Umbilical cord (tissue), 2 donors: ENCODE results near the gene ACSS2. TPM values are rescaled to one million over a fixed set of nuclear protein-coding genes. Genes with fewer than 3 reads are reported as not detected.
A peak's percentile ranks its signal among the peaks of the same experiment; 100 is the strongest.

Experiments used
- DNase-seq: peaks from one replicate; pipeline ENCODE4 v3.0.0-alpha.2; 2015; ENCODE audit warnings: low spot score
- total RNA-seq: library from RNA; depleted of rRNA; stranded (reverse); fragments of >200 nt; gene quantifications from one replicate; pipeline ENCODE4 v1.2.3, GENCODE V29; 2014; ENCODE audit warnings: low replicate concordance; ENCODE audit not compliant: insufficient read depth

Gene ACSS2, protein sequence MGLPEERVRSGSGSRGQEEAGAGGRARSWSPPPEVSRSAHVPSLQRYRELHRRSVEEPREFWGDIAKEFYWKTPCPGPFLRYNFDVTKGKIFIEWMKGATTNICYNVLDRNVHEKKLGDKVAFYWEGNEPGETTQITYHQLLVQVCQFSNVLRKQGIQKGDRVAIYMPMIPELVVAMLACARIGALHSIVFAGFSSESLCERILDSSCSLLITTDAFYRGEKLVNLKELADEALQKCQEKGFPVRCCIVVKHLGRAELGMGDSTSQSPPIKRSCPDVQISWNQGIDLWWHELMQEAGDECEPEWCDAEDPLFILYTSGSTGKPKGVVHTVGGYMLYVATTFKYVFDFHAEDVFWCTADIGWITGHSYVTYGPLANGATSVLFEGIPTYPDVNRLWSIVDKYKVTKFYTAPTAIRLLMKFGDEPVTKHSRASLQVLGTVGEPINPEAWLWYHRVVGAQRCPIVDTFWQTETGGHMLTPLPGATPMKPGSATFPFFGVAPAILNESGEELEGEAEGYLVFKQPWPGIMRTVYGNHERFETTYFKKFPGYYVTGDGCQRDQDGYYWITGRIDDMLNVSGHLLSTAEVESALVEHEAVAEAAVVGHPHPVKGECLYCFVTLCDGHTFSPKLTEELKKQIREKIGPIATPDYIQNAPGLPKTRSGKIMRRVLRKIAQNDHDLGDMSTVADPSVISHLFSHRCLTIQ
- 49.1 TPM for total RNA-seq

DNA sequence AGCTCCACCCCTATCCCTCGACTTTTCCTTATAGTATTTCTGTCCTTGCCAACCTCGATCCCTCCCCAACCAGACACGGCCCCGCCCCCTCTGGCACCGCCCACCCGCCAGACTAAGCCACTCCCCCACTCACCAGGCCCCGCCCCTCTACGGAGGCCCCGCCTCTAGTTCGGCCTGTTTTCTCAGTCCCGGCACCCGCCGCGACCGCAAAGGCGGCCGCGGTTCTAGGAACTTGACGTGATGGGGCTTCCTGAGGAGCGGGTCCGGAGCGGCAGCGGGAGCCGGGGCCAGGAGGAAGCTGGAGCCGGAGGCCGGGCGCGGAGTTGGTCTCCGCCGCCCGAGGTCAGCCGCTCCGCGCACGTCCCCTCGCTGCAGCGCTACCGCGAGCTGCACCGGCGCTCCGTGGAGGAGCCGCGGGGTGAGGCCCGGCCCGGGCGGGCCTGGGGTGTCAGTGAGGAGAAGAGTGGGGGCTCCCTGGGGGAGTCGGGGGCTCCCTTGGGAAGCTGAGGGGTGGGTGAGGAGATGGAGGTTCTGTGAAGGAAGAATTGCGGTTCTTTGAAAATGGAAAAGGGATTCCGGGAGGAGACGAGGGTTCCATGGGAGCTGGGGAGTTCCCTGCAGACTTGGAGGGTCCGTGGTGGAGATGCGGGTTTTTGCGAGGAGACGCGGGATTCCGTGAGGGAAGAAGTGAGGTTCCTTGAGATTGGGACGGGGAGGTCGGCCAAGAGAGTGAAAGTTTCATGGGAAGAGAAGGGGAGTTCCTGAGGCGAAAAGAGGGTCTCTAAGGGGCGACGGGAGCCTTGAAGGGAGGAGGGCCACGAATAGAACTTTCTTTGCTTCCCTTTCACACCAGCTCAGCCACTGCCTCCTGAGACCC lies at the start of gene ACSS2:
Gene ACSS2, plus strand, starts transcription at position 207 of the 877 bp plus-strand sequence. Its CDS starts 34 bp downstream, at position 241.
- DNase-seq, result no peak

DNA sequence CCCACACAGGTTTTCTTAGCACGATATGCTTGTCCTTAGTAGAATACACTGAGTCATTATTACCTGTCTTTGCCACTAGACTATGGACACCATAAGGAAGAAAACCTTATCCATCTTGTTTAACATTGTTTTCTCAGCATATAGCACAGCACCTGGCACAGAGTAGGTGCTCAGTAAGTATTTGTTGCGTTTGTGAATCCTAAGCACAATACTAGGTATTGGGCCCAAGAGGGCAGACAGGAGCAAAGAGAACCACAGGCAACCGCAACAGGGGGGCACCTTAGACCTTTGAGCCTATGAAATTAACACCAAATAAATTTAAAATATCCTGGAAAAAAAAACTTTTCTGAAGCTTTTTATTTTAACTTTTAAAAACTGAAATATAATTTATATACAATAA lies 47.2 kb upstream of the ACSS2 start:
- DNase-seq, result no peak

DNA sequence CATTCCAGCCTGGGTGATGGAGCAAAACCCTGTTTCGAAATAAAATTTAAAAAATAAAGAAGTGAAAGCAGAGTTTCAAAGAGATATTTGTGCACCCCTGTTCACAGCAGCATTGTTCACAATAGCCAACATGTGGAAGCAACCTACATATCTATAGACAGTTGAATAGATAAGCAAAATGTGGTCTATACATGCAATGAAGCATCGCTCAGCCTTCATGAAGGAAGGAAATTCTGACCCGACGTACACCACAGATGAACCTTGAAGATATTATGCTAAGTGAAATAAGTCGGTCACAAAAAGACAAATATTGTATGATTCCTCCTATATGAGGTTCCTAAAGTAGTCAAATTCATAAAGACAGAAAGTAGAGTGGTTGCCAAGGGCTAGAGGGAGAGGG lies 44.5 kb upstream of the ACSS2 start:
- DNase-seq, result no peak

DNA sequence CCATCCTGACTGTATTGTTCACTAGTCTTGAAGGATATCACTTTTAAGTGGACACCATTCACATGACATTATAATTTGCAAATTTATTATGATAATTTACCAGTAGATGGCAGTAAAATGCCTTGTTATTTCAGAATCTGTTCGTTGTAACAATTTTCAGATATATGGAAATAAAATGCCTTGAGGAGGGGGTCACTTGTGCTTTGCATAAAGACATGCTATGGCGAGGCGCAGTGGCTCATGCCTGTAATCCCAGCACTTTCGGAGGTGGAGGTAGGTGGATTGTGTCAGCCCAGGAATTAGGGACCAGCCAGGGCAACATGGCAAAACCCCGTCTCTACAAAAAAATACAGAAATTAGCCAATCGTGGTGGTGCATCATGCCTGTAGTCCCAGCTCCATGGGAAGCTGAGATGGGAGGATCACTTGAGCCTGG lies 41.9 kb upstream of the ACSS2 start:
- DNase-seq, result peak; percentile 29

DNA sequence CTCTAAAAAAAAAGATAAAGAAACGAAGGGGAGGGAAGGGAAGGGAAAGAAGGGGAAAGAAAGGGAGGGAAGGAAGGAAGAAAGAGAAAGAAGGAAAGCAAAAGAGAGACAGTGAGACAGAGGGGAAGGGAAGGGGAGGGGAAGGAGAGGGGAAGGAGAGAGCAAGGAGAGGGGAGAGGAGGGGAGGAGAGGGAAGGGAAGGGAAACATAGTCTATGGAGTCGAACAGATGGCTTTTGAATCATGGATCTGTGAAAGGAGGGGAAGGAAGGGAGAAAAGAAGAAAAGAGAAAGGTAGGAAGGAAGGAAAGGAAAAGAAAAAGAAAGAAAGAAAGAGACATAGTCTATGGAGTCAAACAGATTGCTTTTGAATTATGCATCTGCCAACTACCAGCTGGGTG lies 34.3 kb upstream of the ACSS2 start:
- no peak for DNase-seq

DNA sequence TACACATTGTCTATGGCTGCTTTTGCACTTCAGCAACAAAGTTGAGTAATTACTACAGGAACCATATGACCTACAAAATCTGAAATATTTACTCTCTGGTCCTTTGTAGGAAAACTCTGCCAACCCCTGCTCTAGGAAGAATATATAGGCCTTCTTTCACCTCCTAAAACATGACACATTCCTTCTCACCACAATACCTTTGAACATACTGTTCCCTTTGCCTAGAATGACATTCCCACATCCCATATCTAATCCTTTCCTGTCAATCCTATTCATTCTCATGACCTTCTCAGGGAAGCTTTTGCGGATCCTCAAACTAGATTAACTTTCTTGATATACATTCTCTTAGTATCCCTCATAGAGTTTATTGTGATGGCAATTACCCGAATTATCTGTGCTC lies 33.0 kb upstream of the ACSS2 start:
- DNase-seq, result no peak

DNA sequence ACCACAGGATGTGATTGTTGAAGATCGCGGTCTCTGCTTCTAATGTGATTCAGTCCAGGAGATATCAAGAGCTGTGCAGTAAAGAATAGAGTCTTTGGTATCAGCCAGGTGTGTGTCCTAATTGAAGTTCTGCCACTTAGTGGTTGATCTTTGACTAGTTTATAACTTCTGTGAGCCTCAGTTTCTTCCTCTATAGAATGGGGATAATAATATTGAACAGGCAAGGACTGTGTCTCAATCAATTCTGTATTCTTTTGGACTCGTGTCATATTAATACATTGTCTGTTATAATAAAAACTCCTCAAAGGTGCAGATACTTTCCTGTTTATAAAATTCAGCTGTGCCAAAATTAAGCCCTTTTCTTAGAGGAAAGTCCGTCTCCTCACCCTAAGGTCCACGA lies 27.8 kb upstream of the ACSS2 start:
- DNase-seq, result no peak

DNA sequence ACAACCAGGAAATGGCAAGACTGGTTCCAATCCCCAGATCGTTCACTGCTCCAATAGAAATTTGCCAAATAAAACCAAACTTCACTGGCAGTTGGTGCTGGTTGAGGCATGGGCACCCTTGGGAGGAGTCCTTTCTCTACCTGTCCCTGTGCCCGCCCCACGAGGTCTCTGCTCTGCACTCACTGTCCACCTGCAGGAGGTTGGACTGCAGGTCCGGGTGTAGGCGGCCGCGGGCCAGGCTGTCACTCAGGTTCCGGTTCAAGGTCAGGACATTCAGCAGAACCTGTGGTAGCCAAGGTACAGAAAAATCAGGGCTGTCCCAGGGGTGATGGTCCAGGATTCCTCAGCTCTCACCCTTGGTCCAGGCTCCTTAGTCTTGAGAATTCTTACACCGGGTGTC lies 26.6 kb upstream of the ACSS2 start:
- no peak for DNase-seq

DNA sequence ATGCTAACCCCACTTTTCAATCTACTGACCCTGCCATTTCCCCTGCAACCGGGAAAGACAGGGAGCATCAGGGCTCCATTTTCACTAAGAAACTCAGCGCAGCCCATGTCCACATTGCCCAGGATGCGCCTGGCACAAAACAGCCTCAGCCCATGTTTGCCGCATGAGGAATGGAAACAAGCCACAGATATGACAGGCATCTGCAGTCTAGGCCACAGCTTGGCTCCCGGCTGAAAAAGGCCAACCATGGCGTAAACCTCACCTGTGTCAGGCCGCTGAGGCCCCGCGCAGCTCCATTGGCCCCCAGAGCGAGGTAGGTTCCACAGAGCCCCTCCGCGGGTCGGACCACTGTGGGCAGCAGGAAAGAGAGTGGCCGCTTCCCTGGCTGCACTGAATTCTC lies 25.4 kb upstream of the ACSS2 start:
- DNase-seq, result no peak

DNA sequence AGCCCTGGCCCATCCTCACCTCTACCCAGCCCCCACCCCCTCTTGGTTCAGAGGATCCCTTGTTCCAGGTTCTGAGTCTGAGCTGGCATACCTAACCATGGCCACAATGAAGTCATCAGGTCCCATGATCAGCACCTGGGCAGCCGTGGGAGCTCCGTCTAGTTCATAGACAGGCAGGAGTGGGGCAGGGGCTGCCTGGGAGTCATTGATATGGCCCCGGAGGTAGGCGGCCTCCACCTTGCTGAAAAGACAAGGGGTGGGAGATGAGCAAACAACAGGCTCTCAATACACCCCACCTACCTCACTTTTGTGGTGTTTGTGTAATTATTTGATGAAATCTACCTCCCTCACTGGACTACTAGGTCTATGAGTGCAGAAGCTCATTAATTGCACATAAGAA lies 24.1 kb upstream of the ACSS2 start:
- no peak for DNase-seq

DNA sequence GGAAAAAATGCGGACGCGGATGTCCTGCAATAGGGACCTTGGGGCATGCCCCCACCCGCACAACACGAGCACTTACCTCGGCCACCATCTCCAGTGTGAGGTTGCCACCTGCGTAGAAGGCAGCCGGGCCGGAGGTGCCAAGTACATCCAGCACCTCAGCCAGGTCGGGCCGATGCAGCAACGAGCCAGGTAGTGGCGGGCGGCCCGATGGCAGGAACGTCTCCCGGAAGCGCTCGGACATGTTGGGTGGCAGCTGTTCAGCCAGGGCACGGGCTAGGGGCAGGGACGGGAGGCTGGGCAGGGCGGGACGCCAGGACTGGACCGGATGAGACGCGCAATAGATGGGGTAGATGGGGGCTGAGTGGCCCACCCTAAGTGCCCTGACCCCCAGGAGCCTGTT lies 17.0 kb upstream of the ACSS2 start:
- no peak for DNase-seq

DNA sequence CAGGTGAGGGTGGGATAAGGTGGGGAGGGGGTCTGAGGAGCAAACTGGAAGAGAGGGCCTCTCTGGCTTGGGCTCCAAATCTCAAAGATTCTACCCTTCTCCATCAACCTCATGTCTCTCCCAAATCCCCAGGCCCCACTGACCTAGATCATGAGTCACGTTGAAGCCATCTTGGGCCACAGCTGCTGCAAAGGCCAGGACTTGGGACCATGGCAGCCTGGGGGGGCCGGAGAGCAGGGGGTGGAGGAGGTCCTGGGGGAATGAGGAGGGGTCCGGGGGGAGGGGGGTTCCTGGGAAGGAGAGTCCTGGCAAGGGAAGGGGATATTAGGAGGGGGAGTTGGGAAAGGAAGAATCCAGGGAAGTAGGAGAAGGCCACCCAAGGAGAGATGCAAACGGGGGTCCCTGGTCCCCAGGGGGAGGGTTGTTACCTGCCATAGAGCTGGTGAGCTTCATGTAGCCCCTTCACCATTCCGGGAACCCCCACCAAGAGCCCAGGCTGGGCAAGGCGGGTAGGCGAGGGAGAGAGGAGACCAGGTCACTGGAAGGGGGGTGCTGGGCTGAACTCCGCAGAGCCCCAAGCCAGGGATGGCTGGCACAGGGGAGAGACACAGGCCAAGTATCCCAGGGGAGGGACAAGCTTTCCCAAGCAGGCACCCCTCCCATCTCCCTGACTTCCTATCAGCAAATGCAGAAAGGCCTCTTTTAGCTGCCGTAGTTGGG lies 16.4 kb upstream of the ACSS2 start:
- no peak for DNase-seq

DNA sequence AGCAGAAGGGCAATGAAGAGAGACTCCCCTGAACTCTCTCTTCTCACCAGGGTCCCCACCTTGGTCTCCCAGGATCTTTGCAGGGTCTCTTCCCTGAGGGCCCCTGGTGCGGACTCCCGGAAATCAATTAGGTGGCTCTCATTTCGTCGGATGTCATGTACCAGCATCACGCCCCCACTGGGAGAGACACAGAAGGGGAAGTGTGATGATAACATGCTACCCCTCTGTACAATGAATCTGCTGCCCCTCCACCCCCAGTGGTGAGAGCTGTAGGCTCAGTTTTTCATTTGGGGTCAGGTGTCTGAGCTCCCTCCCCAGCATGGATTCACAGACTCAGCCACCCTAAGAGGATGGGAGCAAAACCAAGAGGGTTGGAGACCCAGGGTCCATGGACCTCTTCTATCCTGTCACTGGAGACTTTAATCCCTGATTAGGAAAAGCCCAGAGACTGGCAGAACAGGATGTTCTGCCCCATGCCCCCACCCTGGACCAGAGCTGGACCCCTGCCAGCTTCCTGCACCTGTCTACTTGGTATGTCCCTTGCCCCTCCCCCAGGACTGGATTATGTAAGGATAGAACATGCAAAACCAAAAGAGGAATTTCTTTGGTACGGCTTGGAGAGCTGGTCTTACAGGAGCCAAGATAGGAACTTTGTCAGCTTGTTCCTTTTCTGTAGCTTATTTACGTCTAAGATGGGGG lies 14.9 kb upstream of the ACSS2 start:
- DNase-seq, result peak; percentile 4

DNA sequence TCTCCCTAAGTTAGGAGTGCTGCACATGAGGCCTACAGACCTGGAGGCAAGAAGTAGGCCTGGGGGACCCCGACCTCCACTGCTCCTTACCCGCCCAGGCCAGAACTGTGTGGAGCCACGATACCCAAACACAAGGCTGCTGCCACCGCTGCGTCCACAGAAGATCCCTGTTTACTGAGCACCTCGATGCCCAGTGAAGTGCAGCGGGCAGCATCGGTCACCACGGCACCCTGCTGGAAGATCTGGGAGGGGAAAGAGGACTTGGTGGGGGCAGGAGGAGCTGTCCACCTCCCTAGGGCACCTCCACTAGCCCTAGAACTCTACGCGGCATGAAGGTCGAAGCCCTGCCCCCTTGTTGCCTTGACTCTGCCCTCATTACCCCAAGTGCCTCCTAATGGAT lies 13.7 kb upstream of the ACSS2 start:
- DNase-seq, result no peak

DNA sequence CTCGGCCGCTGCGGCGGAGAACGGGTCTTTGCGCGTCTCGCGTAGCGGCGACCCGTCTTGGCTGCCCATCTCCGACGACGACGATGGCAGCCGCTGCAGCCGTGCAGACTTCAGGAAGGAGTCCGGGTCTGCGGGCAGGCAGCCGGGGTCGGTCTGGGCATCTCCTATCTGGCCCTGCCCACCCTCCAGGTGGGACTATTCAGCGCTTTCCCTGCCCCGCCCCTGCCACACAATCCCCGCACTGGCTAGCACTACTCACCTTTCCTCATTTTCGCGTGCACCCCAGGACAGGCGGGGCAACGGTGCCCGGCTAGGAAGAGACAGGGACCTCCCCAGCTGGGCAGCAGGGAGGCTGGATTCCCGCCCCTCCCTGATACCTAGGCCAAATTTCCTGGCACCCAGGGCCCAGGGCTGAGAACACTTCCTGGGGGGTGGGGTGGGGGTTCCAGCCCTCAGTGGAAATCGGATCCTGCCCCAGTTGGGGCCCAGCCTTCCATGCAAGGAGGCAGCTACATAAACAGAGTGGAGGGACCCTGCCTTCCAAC lies 12.9 kb upstream of the ACSS2 start:
- DNase-seq, result no peak

DNA sequence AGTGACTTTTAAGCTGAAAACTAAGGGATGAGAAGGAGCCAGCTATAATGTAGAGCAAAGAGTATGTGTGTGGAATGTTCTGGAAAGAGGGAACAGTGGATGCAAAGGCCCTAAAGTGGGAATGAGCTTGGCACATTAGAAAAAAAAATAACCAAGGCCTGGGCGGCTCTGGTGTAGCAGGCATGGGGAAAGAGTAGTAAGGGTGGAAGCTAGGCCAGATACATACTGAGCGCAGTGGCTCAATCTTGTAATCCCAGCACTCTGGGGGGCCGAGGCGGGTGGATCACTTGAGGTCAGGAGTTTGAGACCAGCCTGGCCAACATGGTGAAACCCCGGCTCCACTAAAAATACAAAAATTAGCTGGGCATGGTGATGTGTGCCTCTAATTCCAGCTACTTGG lies 12.2 kb upstream of the ACSS2 start:
- no peak for DNase-seq

DNA sequence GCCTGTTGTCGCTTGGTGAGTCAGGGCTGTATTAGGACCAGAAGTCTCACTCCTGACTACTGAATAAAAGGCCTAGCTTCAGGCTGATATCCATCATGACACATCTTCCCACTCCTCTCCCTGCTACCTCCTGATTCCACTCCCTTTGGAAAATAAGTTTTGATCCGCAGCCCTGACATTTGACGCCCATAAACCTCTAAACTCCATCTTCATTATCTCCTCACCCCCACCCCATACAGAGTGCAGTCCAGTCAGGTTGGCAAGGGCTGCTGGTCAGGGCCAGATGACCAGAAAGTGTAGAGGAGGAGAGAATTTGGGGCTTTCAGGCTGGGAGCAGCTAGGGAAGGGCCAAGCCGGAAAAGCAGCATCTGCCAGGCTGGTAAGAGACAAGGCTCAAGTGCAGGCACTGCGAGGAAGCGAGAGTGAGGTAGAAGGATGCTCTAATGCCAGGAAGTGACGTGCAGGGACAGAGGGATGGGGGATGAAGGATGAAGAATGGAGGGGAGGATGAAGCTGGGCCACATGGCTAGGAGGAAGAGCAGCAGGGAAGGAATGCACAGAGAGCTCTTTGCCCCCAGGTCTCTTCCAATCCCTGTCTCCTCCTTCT lies 5.0 kb upstream of the ACSS2 start:
- DNase-seq, result no peak

DNA sequence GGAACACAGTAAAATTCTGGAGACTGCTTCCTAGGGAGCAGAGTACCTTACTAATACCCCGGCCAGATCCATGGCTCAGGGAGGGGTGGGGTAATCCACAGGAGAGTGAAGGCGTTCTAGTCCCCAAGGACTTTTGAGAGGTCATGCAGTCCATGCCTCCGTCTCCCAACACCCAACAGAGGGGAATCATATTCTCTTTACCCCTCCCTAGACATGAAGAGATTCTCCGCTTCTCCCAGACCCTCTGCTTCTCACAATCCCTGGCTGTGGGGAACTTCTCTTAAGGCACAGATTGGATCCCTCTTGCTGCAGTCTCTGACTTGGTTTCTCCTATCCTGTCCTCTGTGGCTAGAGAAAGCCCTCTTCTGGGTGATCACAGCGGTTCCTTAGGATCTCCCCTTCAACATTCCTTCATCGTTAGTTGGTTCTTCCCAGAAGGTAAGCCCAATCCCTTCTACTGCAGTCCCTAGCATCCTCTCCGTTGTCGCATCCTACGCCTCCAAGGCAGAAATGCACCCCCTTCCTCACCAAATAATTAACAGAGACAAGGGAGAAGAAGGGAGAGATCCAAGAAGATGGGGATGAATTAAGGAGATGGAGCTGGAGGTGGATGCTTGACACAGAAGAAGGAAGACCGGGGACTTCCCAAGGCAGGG lies 4.3 kb upstream of the ACSS2 start:
- no peak for DNase-seq

DNA sequence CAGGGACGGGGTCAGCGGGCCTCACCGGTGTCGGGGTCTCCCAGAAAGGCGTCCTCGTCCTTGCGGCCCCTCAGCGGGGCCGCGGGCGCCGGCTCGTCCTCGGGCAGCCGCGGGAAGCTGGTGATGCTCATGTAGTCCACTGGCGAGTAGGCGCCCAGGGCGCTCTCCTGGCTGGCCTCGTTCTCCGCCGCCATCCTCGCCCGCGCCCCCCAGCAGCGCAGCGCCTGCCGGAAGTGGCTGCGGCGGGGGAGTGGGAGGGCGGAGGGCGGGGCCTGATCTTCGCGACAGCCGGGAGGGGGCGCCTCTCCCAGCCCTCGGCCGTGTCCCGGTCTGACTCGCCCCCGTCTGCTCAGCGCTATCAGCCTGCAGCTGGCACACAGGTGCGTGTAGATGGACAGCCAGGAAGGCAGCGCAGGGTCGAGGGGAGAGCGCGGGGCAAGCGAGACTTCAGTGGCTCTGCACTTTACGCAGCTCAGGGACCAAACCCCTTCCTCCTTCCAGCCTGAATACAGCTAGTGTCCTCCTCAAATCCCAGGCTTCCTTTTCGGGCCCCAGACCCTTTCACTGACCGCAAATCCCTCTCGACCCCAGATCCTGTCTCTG lies 3.7 kb upstream of the ACSS2 start, which contains the start of gene GGT7:
Gene GGT7, minus strand, starts transcription at position 235 of the 603 bp plus-strand sequence. Its CDS starts 41 bp downstream, at position 194.
- DNase-seq, result peak; percentile 69
